PC-3 (cell line): Measurements from ENCODE around the gene SKOR2. TPM values are rescaled to one million over a fixed set of nuclear protein-coding genes. Genes with fewer than 3 reads are reported as not detected.

ENCODE experiments used
- ATAC-seq: fragments of 200-7000 bp; cut with Tn5 transposase; 2 replicates; pipeline ENCODE4 v1.9.1; 2020; ENCODE audit warnings: mild to moderate bottlenecking, moderate library complexity
- BruUV-seq: library from RNA; stranded (reverse); fragments of 400-500 nt; replicated peaks from 2 replicates; lab custom pipeline; 2021; lab: Mats Ljungman, UMichigan
- CTCF ChIA-PET: fragments of 300-600 bp; sonication (Branson Sonifier 250); formaldehyde crosslinking; loops from one replicate; lab custom pipeline; 2022; ENCODE audit warnings: antibody characterized with exemption; lab: Charles Lee
- POLR2A ChIA-PET: fragments of 300-600 bp; sonication (Branson Sonifier 250); formaldehyde crosslinking; loops from one replicate; lab custom pipeline; 2022; ENCODE audit warnings: antibody characterized with exemption; ENCODE audit not compliant: unreplicated experiment; lab: Charles Lee
- DNase-seq: peaks from one replicate; pipeline ENCODE4 v3.0.0-alpha.2; 2015
- H2AFZ ChIP-seq: fragments of 300-600 bp; sonication (generic); 2 replicates; pipeline ENCODE4 v1.6.0; 2016; ENCODE audit warnings: antibody characterized with exemption, low read length
- H3F3A ChIP-seq: fragments of 300-600 bp; sonication (generic); one replicate; pipeline ENCODE4 v1.6.0; 2017; ENCODE audit warnings: antibody characterized with exemption, low read length, control low read depth, mild to moderate bottlenecking; ENCODE audit not compliant: unreplicated experiment
- H3K27ac ChIP-seq: fragments of 300-600 bp; sonication (generic); 2 replicates; pipeline ENCODE4 v1.5.1; 2016; ENCODE audit warnings: mild to moderate bottlenecking, low read length
- H3K27me3 ChIP-seq: fragments of 300-600 bp; sonication (generic); 2 replicates; pipeline ENCODE4 v1.6.1; 2016; ENCODE audit warnings: low read length, mixed read lengths
- H3K36me3 ChIP-seq: fragments of 300-600 bp; sonication (generic); 2 replicates; pipeline ENCODE4 v1.6.1; 2016; ENCODE audit warnings: low read depth, mixed run types, low read length, mixed read lengths
- H3K4me1 ChIP-seq: fragments of 300-600 bp; sonication (generic); 2 replicates; pipeline ENCODE4 v1.5.1; 2016; ENCODE audit warnings: low read length; ENCODE audit not compliant: insufficient read depth
- H3K4me2 ChIP-seq: fragments of 300-600 bp; sonication (generic); 2 replicates; pipeline ENCODE4 v1.6.0; 2016; ENCODE audit warnings: low read length
- H3K4me3 ChIP-seq: fragments of 300-600 bp; sonication (generic); 2 replicates; pipeline ENCODE4 v1.5.1; 2016; ENCODE audit warnings: mild to moderate bottlenecking, low read length, mixed read lengths
- H3K79me2 ChIP-seq: fragments of 300-600 bp; sonication (generic); 2 replicates; pipeline ENCODE4 v1.6.1; 2017; ENCODE audit warnings: low read length, mixed read lengths
- H3K9ac ChIP-seq: fragments of 300-600 bp; sonication (generic); 2 replicates; pipeline ENCODE4 v1.6.0; 2016; ENCODE audit warnings: mild to moderate bottlenecking, low read length
- H3K9me2 ChIP-seq: fragments of 300-600 bp; sonication (generic); replicated peaks from 2 replicates; pipeline ENCODE4 v1.6.1; 2016; ENCODE audit warnings: mixed run types, low read length, mixed read lengths
- H3K9me3 ChIP-seq: fragments of 300-600 bp; sonication (generic); 2 replicates; pipeline ENCODE4 v1.6.1; 2016; ENCODE audit warnings: low read length, mixed read lengths
- H4K20me1 ChIP-seq: fragments of 300-600 bp; sonication (generic); 2 replicates; pipeline ENCODE4 v1.6.1; 2016; ENCODE audit warnings: low read length, mixed read lengths
- CTCF ChIP-seq: fragments of 300-600 bp; sonication (generic); conservative IDR thresholded peaks from 2 replicates; pipeline ENCODE4 v1.5.1; 2017; ENCODE audit warnings: antibody characterized with exemption, low read depth, mild to moderate bottlenecking, low read length
- EZH2 ChIP-seq: fragments of 300-600 bp; sonication (generic); IDR thresholded peaks from one replicate; pipeline ENCODE4 v1.6.1; 2017; ENCODE audit warnings: antibody characterized with exemption, mild to moderate bottlenecking, low read length; ENCODE audit not compliant: unreplicated experiment
- EZH2phosphoT487 ChIP-seq: fragments of 300-600 bp; sonication (generic); IDR thresholded peaks from 2 replicates; pipeline ENCODE4 v1.6.1; 2018; ENCODE audit warnings: mild to moderate bottlenecking, antibody characterized with exemption, low read length, borderline replicate concordance
- intact Hi-C: fragments of 100-400 bp; cut with micrococcal nuclease; formaldehyde crosslinking; loops from 2 replicates; pipeline ENCODE4 v1.9.0; 2023
- total RNA-seq: library from RNA; depleted of rRNA; stranded (reverse); fragments of >200 nt; gene quantifications from 2 replicates; pipeline ENCODE4 v1.2.3, GENCODE V29; 2014

Gene SKOR2
- total RNA-seq, 1 experiment from 2014 or later = not detected

GRCh38 chr18:47172476-47172875 is 79.0 kb downstream of the SKOR2 start:
- BruUV-seq = no TSS peak

GRCh38 chr18:47168913-47169312 is 82.5 kb downstream of the SKOR2 start:
- H3K4me2 ChIP-seq = no peak overlapping the region
- POLR2A ChIA-PET = no interaction called here
- no peak for DNase-seq
- H3K9ac ChIP-seq = no peak overlapping the region
- peaks cover 5% of the 10 kb centered on the region; the same call in 1 of the 2 replicates for H3K4me1 ChIP-seq
- intact Hi-C loops = no loop called here
- no peak overlapping the region for H2AFZ ChIP-seq
- no peaks in the 10 kb centered on the region for H3K36me3 ChIP-seq
- CTCF ChIA-PET = no interaction called here
- TF ChIP-seq EZH2phosphoT487 = no peak
- TF ChIP-seq EZH2 = no peak
- TF ChIP-seq CTCF = no peak
- H3F3A ChIP-seq = no peaks in the 10 kb centered on the region
- peaks cover 56% of the 10 kb centered on the region for H3K79me2 ChIP-seq
- no peaks in the 10 kb centered on the region for H3K27me3 ChIP-seq
- H3K4me3 ChIP-seq = no peak overlapping the region
- no TSS peak for BruUV-seq
- H3K27ac ChIP-seq = no peak overlapping the region
- no peaks in the 10 kb centered on the region for H3K9me2 ChIP-seq
- no peaks in the 10 kb centered on the region for H4K20me1 ChIP-seq
- ATAC-seq = no peak
- H3K9me3 ChIP-seq = no peaks in the 10 kb centered on the region

More at GRCh38 chr18:47172476-47172875, 79.0 kb downstream of the SKOR2 start:
- Histone ChIP-seq H3K9me2 (no peaks in the 10 kb centered on the region), H3F3A (no peaks in the 10 kb centered on the region), H3K9me3 (no peaks in the 10 kb centered on the region), H3K9ac (no peak overlapping the region), H3K4me3 (no peak overlapping the region), H3K27ac (no peak overlapping the region), H3K4me2 (no peak overlapping the region), H3K4me1 (no peaks in the 10 kb centered on the region), H3K79me2 (peaks cover 55% of the 10 kb centered on the region), H4K20me1 (no peaks in the 10 kb centered on the region), H3K27me3 (no peaks in the 10 kb centered on the region), H3K36me3 (no peaks in the 10 kb centered on the region), H2AFZ (no peak overlapping the region)
- ChIA-PET CTCF (no interaction called here), POLR2A (no interaction called here)
- DNase-seq (no peak), ATAC-seq (no peak)
- TF ChIP-seq EZH2 (no peak), EZH2phosphoT487 (no peak), CTCF (no peak)
- intact Hi-C loops = no loop called here

- no peaks in the 10 kb centered on the region for H3F3A ChIP-seq
- H3K9me3 ChIP-seq = no peaks in the 10 kb centered on the region
- CTCF ChIA-PET = no interaction called here
These were observed 83.0 kb downstream of the SKOR2 start for GRCh38 chr18:47168509-47168908.

More at GRCh38 chr18:47168509-47168908, 83.0 kb downstream of the SKOR2 start:
- no peak for DNase-seq
- H3K9me2 ChIP-seq = no peaks in the 10 kb centered on the region
- H3K79me2 ChIP-seq = peaks cover 52% of the 10 kb centered on the region
- no TSS peak for BruUV-seq
- intact Hi-C loops = no loop called here
- H2AFZ ChIP-seq = no peak overlapping the region
- H3K4me2 ChIP-seq = no peak overlapping the region
- no peaks in the 10 kb centered on the region for H3K36me3 ChIP-seq
- no peaks in the 10 kb centered on the region for H3K27me3 ChIP-seq
- H3K9ac ChIP-seq = no peak overlapping the region
- TF ChIP-seq EZH2phosphoT487 (no peak), CTCF (no peak), EZH2 (no peak)
- POLR2A ChIA-PET = no interaction called here
- no peak overlapping the region for H3K4me3 ChIP-seq
- peaks cover 5% of the 10 kb centered on the region; the same call in 1 of the 2 replicates for H3K4me1 ChIP-seq
- no peaks in the 10 kb centered on the region for H4K20me1 ChIP-seq
- ATAC-seq = no peak
- H3K27ac ChIP-seq = no peak overlapping the region
